Measurements from ENCODE around the gene TMEM126A.
"Not testable (repeated sequence)": the region's sequence is repeated elsewhere in the genome, so short reads cannot be mapped to it uniquely, and the experiment has no call there.

- not testable (repeated sequence) for TF ChIP-seq SP1 (IDR thresholded peaks at IDR 0.05); SUZ12 (IDR thresholded peaks at IDR 0.05); FOXM1 (IDR thresholded peaks at IDR 0.05; ENCODE audit: borderline replicate concordance); ZNF384 (IDR thresholded peaks at IDR 0.05); FOXK2 (IDR thresholded peaks at IDR 0.05); TARDBP (IDR thresholded peaks at IDR 0.05); ARNT (IDR thresholded peaks at IDR 0.05); NFRKB (IDR thresholded peaks at IDR 0.05)
Measured at GRCh38 chr11:85611643-85612042, 36.1 kb upstream of the TMEM126A start.
